LNCAP (cell line): ENCODE results near the gene FUT4.

Source experiments
- TF ChIP-seq, protein P1 (sequence below): fragments of 450-650 bp; IDR thresholded peaks from 2 replicates; pipeline ENCODE4 v1.5.1; 2017; ENCODE audit warnings: mild to moderate bottlenecking

The FUT4 gene

DNA sequence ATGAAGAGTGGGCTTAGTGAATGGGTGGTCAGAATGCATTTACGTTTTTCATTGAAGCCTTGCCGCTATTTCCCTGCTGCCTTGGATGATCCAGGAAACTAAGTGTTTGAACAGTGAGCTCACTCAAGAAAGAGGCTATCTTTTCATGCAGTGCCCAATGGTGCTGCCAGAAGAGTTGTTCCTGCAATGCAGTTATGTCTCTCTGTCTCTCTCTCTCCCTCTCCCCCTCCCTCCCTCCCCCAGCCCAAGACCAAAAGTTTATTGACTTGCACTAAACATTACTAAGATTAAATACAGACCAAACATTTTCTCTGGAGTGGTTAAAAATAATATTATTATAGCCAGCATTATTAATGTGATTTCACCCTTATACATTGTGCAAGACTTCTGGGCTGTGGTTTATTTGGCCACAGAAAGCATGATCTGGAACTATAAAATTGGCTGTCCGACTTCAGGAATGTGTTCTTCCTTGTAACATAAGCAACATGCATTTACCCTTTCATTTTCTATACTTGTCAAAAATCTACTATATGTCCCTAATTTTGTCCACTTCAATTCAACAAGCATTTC lies 6.6 kb upstream of the FUT4 start:
- TF ChIP-seq, protein P1, sequence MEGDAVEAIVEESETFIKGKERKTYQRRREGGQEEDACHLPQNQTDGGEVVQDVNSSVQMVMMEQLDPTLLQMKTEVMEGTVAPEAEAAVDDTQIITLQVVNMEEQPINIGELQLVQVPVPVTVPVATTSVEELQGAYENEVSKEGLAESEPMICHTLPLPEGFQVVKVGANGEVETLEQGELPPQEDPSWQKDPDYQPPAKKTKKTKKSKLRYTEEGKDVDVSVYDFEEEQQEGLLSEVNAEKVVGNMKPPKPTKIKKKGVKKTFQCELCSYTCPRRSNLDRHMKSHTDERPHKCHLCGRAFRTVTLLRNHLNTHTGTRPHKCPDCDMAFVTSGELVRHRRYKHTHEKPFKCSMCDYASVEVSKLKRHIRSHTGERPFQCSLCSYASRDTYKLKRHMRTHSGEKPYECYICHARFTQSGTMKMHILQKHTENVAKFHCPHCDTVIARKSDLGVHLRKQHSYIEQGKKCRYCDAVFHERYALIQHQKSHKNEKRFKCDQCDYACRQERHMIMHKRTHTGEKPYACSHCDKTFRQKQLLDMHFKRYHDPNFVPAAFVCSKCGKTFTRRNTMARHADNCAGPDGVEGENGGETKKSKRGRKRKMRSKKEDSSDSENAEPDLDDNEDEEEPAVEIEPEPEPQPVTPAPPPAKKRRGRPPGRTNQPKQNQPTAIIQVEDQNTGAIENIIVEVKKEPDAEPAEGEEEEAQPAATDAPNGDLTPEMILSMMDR, result no peak

GRCh38 chr11:94539420-94539819 lies 4.3 kb upstream of the FUT4 start:
- TF ChIP-seq, protein P1, result no peak

- TF ChIP-seq, protein P1, result no peak
These were observed 1.0 kb downstream of the FUT4 start for GRCh38 chr11:94544646-94545263.

- TF ChIP-seq, protein P1, result no peak
These were observed 1.8 kb downstream of the FUT4 start for GRCh38 chr11:94545264-94546161.

GRCh38 chr11:94546162-94546470 lies 2.4 kb downstream of the FUT4 start:
- TF ChIP-seq, protein P1, result no peak

DNA sequence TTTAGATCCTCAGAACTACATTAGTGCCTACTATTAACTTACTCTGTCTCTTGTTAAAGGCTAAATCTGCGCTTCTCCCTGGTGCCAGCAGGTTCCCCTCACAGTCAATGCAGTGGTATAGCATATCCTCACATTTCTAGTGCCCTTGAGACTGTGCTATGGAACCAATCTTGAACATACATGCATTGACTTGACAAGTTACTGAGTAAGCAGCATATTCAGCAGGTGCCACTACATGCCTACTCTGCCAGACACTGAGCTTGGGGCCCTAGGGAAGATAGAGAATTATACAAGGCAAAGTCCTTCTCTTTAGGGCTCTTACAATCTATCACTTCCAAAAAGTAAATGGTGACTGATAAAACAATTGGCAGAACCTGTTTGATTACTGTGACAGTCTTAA lies 3.2 kb downstream of the FUT4 start:
- TF ChIP-seq, protein P1, result no peak

GRCh38 chr11:94549146-94549545 lies 5.4 kb downstream of the FUT4 start:
- TF ChIP-seq, protein P1, result no peak
